PC-9 (cell line): ENCODE results near the gene AAK1. TPM values are rescaled to one million over a fixed set of nuclear protein-coding genes. Genes with fewer than 3 reads are reported as not detected.

ENCODE experiments used
- BruUV-seq: library from RNA; stranded (reverse); fragments of 400-500 nt; replicated peaks from 2 replicates; lab custom pipeline; 2021; lab: Mats Ljungman, UMichigan
- CTCF ChIA-PET: fragments of 300-600 bp; sonication (Branson Sonifier 250); formaldehyde crosslinking; loops from one replicate; lab custom pipeline; 2022; ENCODE audit warnings: antibody characterized with exemption; lab: Charles Lee
- POLR2A ChIA-PET: fragments of 300-600 bp; sonication (Branson Sonifier 250); formaldehyde crosslinking; loops from one replicate; lab custom pipeline; 2022; ENCODE audit warnings: antibody characterized with exemption; ENCODE audit not compliant: unreplicated experiment; lab: Charles Lee
- DNase-seq, 2 experiments: peaks; one replicate each; pipeline versions ENCODE4 v3.0.0 to v3.0.0-alpha.2; 2015 to 2022; ENCODE audit warnings: mixed read lengths in 1 of 2
- H2AFZ ChIP-seq: fragments of 200-600 bp; sonication (generic); 2 replicates; pipeline ENCODE4 v1.8.1; 2017; ENCODE audit warnings: antibody characterized with exemption
- H3F3A ChIP-seq: fragments of 200-600 bp; sonication (generic); 2 replicates; pipeline ENCODE4 v1.8.1; 2017; ENCODE audit warnings: antibody characterized with exemption, mild to moderate bottlenecking, low read depth; ENCODE audit not compliant: insufficient read depth
- H3K27ac ChIP-seq: fragments of 200-600 bp; sonication (generic); 2 replicates; pipeline ENCODE4 v1.6.1; 2016; ENCODE audit warnings: mixed run types
- H3K27me3 ChIP-seq: fragments of 200-600 bp; sonication (generic); 2 replicates; pipeline ENCODE4 v1.6.1; 2016; ENCODE audit warnings: low read depth, mixed run types; ENCODE audit not compliant: insufficient read depth
- H3K36me3 ChIP-seq: fragments of 200-600 bp; sonication (generic); 2 replicates; pipeline ENCODE4 v1.6.1; 2016; ENCODE audit warnings: low read depth, mixed run types
- H3K4me1 ChIP-seq: fragments of 200-600 bp; sonication (generic); replicated peaks from 2 replicates; pipeline ENCODE4 v1.6.1; 2016; ENCODE audit warnings: mixed run types; ENCODE audit not compliant: insufficient read depth
- H3K4me2 ChIP-seq: fragments of 200-600 bp; sonication (generic); 2 replicates; pipeline ENCODE4 v1.6.1; 2017; ENCODE audit warnings: mixed run types
- H3K4me3 ChIP-seq: fragments of 200-600 bp; sonication (generic); 2 replicates; pipeline ENCODE4 v1.6.1; 2016; ENCODE audit warnings: mixed run types
- H3K79me2 ChIP-seq: fragments of 200-600 bp; sonication (generic); 2 replicates; pipeline ENCODE4 v1.6.1; 2017; ENCODE audit warnings: low read depth, mixed run types
- H3K9me2 ChIP-seq: fragments of 200-600 bp; sonication (generic); 2 replicates; pipeline ENCODE4 v1.8.1; 2017; ENCODE audit warnings: mild to moderate bottlenecking; ENCODE audit not compliant: insufficient read depth
- H3K9me3 ChIP-seq: fragments of 200-600 bp; sonication (generic); 2 replicates; pipeline ENCODE4 v1.8.1; 2016; ENCODE audit warnings: low read depth; ENCODE audit not compliant: insufficient read depth
- H4K20me1 ChIP-seq: fragments of 200-600 bp; sonication (generic); 2 replicates; pipeline ENCODE4 v1.8.1; 2017; ENCODE audit not compliant: insufficient read depth
- CTCF ChIP-seq: fragments of 200-600 bp; sonication (generic); conservative IDR thresholded peaks from 2 replicates; pipeline ENCODE4 v1.6.1; 2017; ENCODE audit warnings: mixed run types, antibody characterized with exemption, mild to moderate bottlenecking, moderate library complexity
- EZH2 ChIP-seq: fragments of 200-600 bp; sonication (generic); IDR thresholded peaks from 2 replicates; pipeline ENCODE4 v1.8.0; 2017; ENCODE audit warnings: antibody characterized with exemption, low read depth
- intact Hi-C: fragments of 100-400 bp; cut with micrococcal nuclease; formaldehyde crosslinking; loops from one replicate; pipeline ENCODE4 v1.10.0; 2022; ENCODE audit not compliant: unreplicated experiment
- total RNA-seq: library from RNA; stranded (reverse); gene quantifications from 2 replicates; pipeline ENCODE4 v1.2.3, GENCODE V29; 2021

Gene AAK1
- total RNA-seq, 1 experiment from 2014 or later, result 66.6 TPM

GRCh38 chr2:69635432-69635831 is 8.1 kb downstream of the AAK1 start:
- peaks cover 24% of the 10 kb centered on the region for H3K4me1 ChIP-seq
- H3K4me3 ChIP-seq, result no peak overlapping the region
- H3K4me2 ChIP-seq, result no peak overlapping the region
- no peaks in the 10 kb centered on the region for H3F3A ChIP-seq
- H3K27ac ChIP-seq, result no peak overlapping the region
- no peak for DNase-seq
- ChIA-PET CTCF (no interaction called here), POLR2A (no interaction called here)
- H3K27me3 ChIP-seq, result no peaks in the 10 kb centered on the region
- TF ChIP-seq CTCF, result no peak
- TF ChIP-seq EZH2, result no peak
- peaks cover 15% of the 10 kb centered on the region for H3K36me3 ChIP-seq
- no peaks in the 10 kb centered on the region for H3K9me2 ChIP-seq
- peaks cover 13% of the 10 kb centered on the region for H4K20me1 ChIP-seq
- no peaks in the 10 kb centered on the region for H3K9me3 ChIP-seq
- H3K79me2 ChIP-seq, result peaks cover 96% of the 10 kb centered on the region
- intact Hi-C loops, result no loop called here
- BruUV-seq, result no TSS peak
- H2AFZ ChIP-seq, result no peak overlapping the region

- Histone ChIP-seq H3K27me3 (no peaks in the 10 kb centered on the region), H3K4me3 (no peak overlapping the region), H3K9me3 (no peaks in the 10 kb centered on the region), H3K27ac (no peak overlapping the region), H4K20me1 (peaks cover 9% of the 10 kb centered on the region), H3K9me2 (no peaks in the 10 kb centered on the region), H3K4me1 (peaks cover 13% of the 10 kb centered on the region), H2AFZ (no peak overlapping the region), H3K36me3 (peaks cover 13% of the 10 kb centered on the region), H3K79me2 (peaks cover 94% of the 10 kb centered on the region), H3F3A (no peaks in the 10 kb centered on the region), H3K4me2 (no peak overlapping the region)
- POLR2A ChIA-PET, result no interaction called here
- intact Hi-C loops, result no loop called here
- TF ChIP-seq CTCF (no peak), EZH2 (no peak)
- no TSS peak for BruUV-seq
- DNase-seq, result no peak
- CTCF ChIA-PET, result no interaction called here
These were observed 9.2 kb downstream of the AAK1 start for GRCh38 chr2:69634196-69634821.

GRCh38 chr2:69631402-69631801 is 12.1 kb downstream of the AAK1 start:
- no peaks in the 10 kb centered on the region for H3K9me2 ChIP-seq
- H4K20me1 ChIP-seq, result no peaks in the 10 kb centered on the region; the same call in 1 of the 2 replicates
- POLR2A ChIA-PET, result interaction anchor here (0.7 kb wide), 1 partner anchor 7 kb away, joined by 3 read pairs; no protein-coding TSS in a partner anchor
- TF ChIP-seq CTCF, result no peak
- no peak for TF ChIP-seq EZH2
- no peaks in the 10 kb centered on the region for H3K27me3 ChIP-seq
- H3K9me3 ChIP-seq, result no peaks in the 10 kb centered on the region
- intact Hi-C loops, result no loop called here
- H3K27ac ChIP-seq, result no peak overlapping the region
- no peaks in the 10 kb centered on the region for H3F3A ChIP-seq
- peaks cover 11% of the 10 kb centered on the region; the same call in 1 of the 2 replicates for H3K36me3 ChIP-seq
- no peak overlapping the region for H3K4me3 ChIP-seq
- no peaks in the 10 kb centered on the region for H3K4me1 ChIP-seq
- CTCF ChIA-PET, result no interaction called here
- H3K79me2 ChIP-seq, result peaks cover 93% of the 10 kb centered on the region
- H3K4me2 ChIP-seq, result no peak overlapping the region
- no peak for DNase-seq
- BruUV-seq, result no TSS peak
- H2AFZ ChIP-seq, result no peak overlapping the region
